Stimulated activated CD4-positive, alpha-beta T cell treated with anti-CD3 and anti-CD28 coated beads, Interleukin-2, amount 100 ng/mL, for 48 hours (primary cell): ENCODE data around the gene CACNA1H.
"Not testable (repeated sequence)": the region's sequence is repeated elsewhere in the genome, so short reads cannot be mapped to it uniquely, and the experiment has no call there.

Experiments used
- DNase-seq, 2 donors: peaks; one replicate each; pipeline ENCODE4 v3.0.0-alpha.2; 2020

The CACNA1H gene

GRCh38 chr16:1256874-1257322 is 104.0 kb downstream of the CACNA1H start:
- DNase-seq = no peak

- DNase-seq = no peak
Observed at GRCh38 chr16:1257561-1258224, 104.8 kb downstream of the CACNA1H start.

GRCh38 chr16:1258225-1258600 is 105.3 kb downstream of the CACNA1H start:
- no peak for DNase-seq

GRCh38 chr16:1258906-1259759 is 106.2 kb downstream of the CACNA1H start:
- no peak for DNase-seq

- no peak for DNase-seq
Observed at GRCh38 chr16:1259760-1260068, 106.8 kb downstream of the CACNA1H start.

- DNase-seq = no peak
Observed at GRCh38 chr16:1260101-1260680, 107.3 kb downstream of the CACNA1H start.

- DNase-seq = no peak
Observed at GRCh38 chr16:1261131-1261892, 108.4 kb downstream of the CACNA1H start.

GRCh38 chr16:1262210-1262845 is 109.4 kb downstream of the CACNA1H start:
- DNase-seq = no peak

- DNase-seq = no peak
Observed at GRCh38 chr16:1262846-1263221, 109.9 kb downstream of the CACNA1H start.

GRCh38 chr16:1263591-1264344 is 110.9 kb downstream of the CACNA1H start:
- no peak for DNase-seq

- no peak for DNase-seq
Observed at GRCh38 chr16:1264345-1265089, 111.6 kb downstream of the CACNA1H start.

GRCh38 chr16:1265090-1265630 is 112.3 kb downstream of the CACNA1H start:
- DNase-seq = no peak

GRCh38 chr16:1265826-1266225 is 112.9 kb downstream of the CACNA1H start:
- DNase-seq = no peak

- DNase-seq = not testable (repeated sequence)
Observed at GRCh38 chr16:1269418-1269817, 116.5 kb downstream of the CACNA1H start.

GRCh38 chr16:1271380-1271723 is 118.4 kb downstream of the CACNA1H start:
- no peak for DNase-seq
